ENCODE data around the gene RBM39.

DNA sequence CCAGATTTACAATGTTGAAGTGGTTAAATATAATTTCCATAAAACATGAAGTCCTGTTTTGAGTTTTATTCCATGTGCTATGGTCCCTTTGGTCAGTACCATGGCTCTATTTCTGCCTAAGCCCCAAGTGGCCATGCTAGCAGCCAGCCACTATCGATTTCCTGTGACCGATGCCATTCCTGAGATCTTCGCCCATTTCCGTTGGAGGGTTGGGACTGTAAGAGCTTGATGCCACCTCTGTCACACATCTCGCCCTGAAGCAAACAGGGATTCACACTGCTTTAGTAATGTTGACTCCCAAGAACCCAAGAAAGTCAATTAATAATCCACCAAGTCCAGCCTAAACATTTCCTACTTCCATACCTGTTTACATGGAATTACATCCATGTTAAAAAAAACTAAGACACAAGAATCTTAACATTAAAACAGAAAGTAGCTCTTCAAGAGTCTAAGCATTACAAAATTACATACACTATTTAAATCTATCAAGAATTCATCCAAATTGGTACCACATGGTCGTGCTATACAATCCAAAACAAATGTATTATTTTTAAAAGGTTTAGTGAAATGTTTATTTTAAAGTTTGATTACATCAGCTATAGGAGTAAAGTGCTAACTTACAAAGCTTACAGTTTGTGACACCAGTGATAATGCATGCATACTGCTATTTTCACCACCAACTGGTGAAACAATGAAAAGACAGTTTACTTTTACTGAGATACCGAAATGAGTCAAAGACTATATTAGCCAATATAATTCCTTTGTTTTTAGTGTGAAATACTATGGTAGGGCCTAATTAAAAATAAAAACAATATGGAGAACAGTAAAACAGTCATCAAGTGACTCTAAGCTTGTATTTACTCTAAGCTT, 2.5 kb downstream of the RBM39 start:
- TF ChIP-seq, protein P1, sequence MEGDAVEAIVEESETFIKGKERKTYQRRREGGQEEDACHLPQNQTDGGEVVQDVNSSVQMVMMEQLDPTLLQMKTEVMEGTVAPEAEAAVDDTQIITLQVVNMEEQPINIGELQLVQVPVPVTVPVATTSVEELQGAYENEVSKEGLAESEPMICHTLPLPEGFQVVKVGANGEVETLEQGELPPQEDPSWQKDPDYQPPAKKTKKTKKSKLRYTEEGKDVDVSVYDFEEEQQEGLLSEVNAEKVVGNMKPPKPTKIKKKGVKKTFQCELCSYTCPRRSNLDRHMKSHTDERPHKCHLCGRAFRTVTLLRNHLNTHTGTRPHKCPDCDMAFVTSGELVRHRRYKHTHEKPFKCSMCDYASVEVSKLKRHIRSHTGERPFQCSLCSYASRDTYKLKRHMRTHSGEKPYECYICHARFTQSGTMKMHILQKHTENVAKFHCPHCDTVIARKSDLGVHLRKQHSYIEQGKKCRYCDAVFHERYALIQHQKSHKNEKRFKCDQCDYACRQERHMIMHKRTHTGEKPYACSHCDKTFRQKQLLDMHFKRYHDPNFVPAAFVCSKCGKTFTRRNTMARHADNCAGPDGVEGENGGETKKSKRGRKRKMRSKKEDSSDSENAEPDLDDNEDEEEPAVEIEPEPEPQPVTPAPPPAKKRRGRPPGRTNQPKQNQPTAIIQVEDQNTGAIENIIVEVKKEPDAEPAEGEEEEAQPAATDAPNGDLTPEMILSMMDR (IDR thresholded peaks at IDR 0.05), result peak in 1 of 4 experiments; percentile 9
- no peak for TF ChIP-seq POLR2A (IDR thresholded peaks at IDR 0.05)
